Dendritic cell treated with granulocyte-macrophage colony-stimulating factor and Interleukin-4, amounts not matched to agents 40 ng/mL and 50 ng/mL, for 4 days (primary cell): ENCODE data around the gene TMEM41B.
A peak's percentile ranks its signal among the peaks of the same experiment; 100 is the strongest.
"Not testable (repeated sequence)": the region's sequence is repeated elsewhere in the genome, so short reads cannot be mapped to it uniquely, and the experiment has no call there.

Experiments used
- H3K27ac Mint-ChIP-seq: one replicate; pipeline ENCODE4 v1.8.0; 2022; ENCODE audit warnings: mild to moderate bottlenecking, mixed read lengths
- H3K27me3 Mint-ChIP-seq: one replicate; pipeline ENCODE4 v1.8.0; 2022; ENCODE audit warnings: mild to moderate bottlenecking, mixed read lengths
- H3K36me3 Mint-ChIP-seq: one replicate; pipeline ENCODE4 v1.8.0; 2022; ENCODE audit warnings: low read depth, mixed read lengths
- H3K4me1 Mint-ChIP-seq: one replicate; pipeline ENCODE4 v1.8.0; 2022; ENCODE audit warnings: low read depth, mixed read lengths
- H3K4me3 Mint-ChIP-seq: one replicate; pipeline ENCODE4 v1.8.0; 2022; ENCODE audit warnings: mild to moderate bottlenecking, moderate library complexity, mixed read lengths
- H3K9me3 Mint-ChIP-seq: one replicate; pipeline ENCODE4 v1.8.0; 2022; ENCODE audit warnings: mixed read lengths
- intact Hi-C: fragments of 100-400 bp; cut with micrococcal nuclease; formaldehyde crosslinking; loops from one replicate; pipeline ENCODE4 v1.15.0; 2022

Gene TMEM41B

DNA sequence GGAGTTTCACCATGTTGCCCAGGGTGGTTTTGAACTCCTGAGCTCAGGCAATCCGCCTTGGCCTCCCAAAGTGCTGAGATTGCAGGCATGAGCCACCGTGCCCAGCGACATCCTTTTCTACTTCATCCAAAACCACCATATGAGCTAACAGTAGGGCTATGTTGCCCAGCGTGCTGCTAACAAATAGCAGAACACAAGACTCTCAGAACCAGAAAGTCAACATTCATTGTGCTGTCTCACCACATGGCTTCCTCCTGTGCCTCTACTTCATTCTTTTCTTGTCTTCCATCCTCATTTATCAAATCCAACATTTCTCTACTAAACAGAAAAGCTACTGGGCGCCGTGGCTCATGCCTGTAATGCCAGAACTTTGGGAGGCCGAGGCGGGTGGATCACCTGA is 37.2 kb downstream of the TMEM41B start:
- peaks cover 20% of the 10 kb centered on the region for H3K4me1 Mint-ChIP-seq
- intact Hi-C loops: no loop called here
- no peak overlapping the region for H3K27ac Mint-ChIP-seq
- no peaks in the 10 kb centered on the region for H3K9me3 Mint-ChIP-seq
- H3K36me3 Mint-ChIP-seq: peaks cover 34% of the 10 kb centered on the region
- no peak overlapping the region for H3K4me3 Mint-ChIP-seq
- no peaks in the 10 kb centered on the region for H3K27me3 Mint-ChIP-seq

DNA sequence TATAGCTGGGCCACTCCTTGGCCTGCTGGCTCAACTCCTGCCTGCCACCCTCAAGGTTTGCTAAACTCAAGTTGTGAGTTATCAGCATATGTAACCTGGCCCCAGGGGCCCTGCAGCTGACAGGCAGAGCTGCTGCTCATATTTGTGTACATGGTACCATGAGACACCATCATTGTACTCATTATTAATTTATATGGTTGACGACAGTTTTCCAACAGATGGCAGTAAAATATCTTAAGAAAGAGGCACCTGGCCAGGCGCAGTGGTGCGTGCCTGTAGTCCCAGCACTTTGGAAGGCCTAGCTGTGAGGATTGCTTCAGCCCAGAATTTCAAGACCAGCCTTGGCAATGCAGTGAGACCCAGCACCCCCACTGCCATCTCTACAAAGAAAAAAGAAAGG is 37.8 kb downstream of the TMEM41B start:
- Mint-ChIP-seq H3K27me3 (no peaks in the 10 kb centered on the region), H3K27ac (no peak overlapping the region), H3K4me1 (peaks cover 20% of the 10 kb centered on the region), H3K9me3 (no peaks in the 10 kb centered on the region), H3K4me3 (no peak overlapping the region), H3K36me3 (peaks cover 31% of the 10 kb centered on the region)
- intact Hi-C loops: no loop called here

DNA sequence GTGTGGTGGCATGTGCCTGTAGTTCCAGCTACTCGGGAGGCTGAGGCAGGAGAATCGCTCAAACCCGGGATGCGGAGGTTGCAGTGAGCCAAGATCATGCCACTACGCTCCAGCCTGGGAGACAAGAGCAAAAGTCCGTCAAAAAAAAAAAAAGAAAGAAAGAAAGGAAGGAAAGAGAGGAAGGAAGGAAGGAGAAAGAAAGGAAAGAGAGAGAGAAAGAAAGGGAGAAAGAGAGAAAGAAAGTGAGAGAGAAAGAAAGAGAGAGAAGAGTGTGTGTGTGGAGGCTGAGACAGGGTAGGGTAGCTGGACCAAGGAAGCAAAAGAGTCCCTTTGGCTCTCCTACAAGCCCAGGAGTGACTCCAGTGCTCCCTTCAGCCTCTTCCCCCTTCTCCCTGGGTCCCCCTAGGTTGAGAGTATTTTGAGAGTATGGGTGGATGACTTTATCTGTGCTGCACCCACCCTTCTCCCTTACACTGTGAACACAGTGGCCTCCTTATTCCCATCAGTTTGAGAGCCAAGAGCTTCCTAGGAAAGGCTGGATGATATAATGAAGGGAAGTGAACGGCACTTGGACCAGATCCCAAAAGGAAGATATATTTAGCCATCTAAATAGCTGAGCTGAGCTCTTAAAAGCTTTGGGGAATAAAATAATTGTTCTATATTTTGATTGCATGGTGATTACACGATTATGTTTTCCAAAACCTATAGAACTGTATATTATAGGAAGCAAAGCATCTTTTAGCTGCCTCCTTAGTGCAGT is 39.7 kb downstream of the TMEM41B start:
- no peaks in the 10 kb centered on the region for H3K27me3 Mint-ChIP-seq
- H3K4me3 Mint-ChIP-seq: no peak overlapping the region
- peak overlapping the region; percentile 83 for H3K27ac Mint-ChIP-seq
- no peaks in the 10 kb centered on the region for H3K9me3 Mint-ChIP-seq
- peaks cover 20% of the 10 kb centered on the region for H3K4me1 Mint-ChIP-seq
- intact Hi-C loops: no loop called here
- peaks cover 16% of the 10 kb centered on the region for H3K36me3 Mint-ChIP-seq

DNA sequence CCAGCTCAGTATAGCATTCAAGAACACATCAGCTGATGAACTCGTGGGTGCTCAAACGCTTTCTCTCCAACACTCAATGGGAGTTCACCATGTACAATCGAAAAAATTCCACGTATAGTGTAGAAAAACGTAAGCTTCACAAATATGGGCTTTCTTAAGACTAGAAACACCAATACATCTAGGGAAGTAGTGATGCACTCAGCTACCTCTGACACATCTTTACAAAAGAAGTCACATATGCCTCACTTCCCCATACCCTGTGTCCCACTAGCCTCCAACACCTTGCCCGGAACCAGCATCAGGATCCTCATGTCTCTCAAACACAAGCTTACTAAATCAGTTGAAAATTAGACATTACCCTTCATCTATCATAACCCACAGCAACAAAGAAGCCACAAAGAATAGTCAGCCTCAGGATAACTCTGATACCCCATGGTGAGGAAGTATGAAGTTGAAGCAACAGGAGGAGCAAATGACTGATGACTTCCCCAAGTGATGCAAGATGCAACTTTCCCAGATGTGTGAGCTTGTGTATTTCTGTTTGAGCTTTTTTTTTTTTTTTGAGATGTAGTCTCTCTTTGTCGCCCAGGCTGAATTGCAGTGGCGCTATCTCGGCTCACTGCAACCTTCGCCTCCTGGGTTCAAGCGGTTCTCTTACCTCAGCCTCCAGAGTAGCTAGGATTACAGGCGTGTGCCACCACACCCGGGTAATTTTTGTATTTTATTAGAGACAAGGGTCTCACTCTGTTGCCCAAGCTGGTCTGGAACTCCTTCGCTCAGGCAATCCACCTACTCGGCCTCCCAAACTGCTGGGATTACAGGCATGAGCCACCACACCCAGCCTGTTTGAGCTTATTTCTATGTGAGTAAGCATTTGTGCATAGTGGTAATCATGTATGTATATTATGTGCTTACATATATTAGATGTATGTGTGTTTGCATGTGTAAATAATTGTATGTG is 40.7 kb downstream of the TMEM41B start:
- Mint-ChIP-seq H3K4me1 (peaks cover 20% of the 10 kb centered on the region), H3K9me3 (no peaks in the 10 kb centered on the region), H3K4me3 (no peak overlapping the region), H3K36me3 (peaks cover 6% of the 10 kb centered on the region), H3K27me3 (peaks cover 3% of the 10 kb centered on the region), H3K27ac (peak overlapping the region; percentile 83)
- intact Hi-C loops: loop anchor here (1.0 kb wide), 2 partner anchors 8 to 41 kb away; partner anchors contain the start of genes DENND5A and TMEM41B

DNA sequence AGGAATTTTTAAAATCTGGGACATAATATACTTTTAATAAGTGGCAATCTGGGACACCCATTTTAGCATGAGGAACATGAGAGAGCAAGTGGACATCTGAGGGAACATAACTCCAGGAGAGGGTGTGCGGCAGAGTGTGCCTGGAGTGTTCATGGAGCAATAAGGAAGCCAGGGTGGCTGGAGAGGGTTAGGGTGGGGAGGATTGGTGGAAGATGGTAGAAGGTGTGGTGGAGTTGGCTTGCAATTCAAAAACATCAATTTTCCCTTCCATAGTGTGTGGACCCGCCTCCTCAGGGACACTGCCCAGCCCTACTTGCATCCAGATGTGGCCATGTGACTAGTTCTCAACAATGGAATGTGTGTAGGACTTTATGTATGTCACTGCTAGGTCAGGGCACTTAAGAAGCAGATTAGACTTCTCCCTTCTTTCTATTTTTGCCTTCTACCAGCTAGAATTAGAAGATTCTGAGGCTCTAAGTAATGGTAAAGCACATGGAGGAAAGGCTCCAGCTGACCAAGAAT is 44.8 kb downstream of the TMEM41B start:
- H3K27me3 Mint-ChIP-seq: peaks cover 25% of the 10 kb centered on the region
- peaks cover 21% of the 10 kb centered on the region for H3K4me1 Mint-ChIP-seq
- H3K4me3 Mint-ChIP-seq: no peak overlapping the region
- intact Hi-C loops: no loop called here
- no peak overlapping the region for H3K27ac Mint-ChIP-seq
- H3K9me3 Mint-ChIP-seq: no peaks in the 10 kb centered on the region
- H3K36me3 Mint-ChIP-seq: peaks cover 9% of the 10 kb centered on the region

DNA sequence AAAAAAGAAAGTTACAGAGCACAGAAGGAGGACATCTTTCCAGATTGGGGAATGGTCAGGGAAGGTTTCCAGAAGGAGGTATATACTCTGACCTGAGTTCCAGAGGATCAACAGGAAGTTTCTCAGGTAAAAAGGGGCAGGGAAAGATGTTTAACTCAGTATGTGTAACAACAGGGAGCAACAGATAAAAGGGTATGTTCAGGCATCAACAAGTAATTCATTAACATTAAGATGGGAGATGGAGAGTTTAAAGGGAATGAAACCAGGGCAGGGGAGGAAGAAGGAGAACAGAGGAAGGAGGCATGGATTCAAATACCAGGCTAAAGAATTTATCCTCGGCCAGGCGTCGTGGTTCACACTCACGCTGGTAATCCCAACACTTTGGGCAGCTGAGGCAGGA is 46.7 kb downstream of the TMEM41B start:
- intact Hi-C loops: no loop called here
- Mint-ChIP-seq H3K36me3 (peaks cover 16% of the 10 kb centered on the region), H3K9me3 (no peaks in the 10 kb centered on the region), H3K4me3 (no peak overlapping the region), H3K4me1 (peaks cover 16% of the 10 kb centered on the region), H3K27ac (no peak overlapping the region), H3K27me3 (peaks cover 25% of the 10 kb centered on the region)

DNA sequence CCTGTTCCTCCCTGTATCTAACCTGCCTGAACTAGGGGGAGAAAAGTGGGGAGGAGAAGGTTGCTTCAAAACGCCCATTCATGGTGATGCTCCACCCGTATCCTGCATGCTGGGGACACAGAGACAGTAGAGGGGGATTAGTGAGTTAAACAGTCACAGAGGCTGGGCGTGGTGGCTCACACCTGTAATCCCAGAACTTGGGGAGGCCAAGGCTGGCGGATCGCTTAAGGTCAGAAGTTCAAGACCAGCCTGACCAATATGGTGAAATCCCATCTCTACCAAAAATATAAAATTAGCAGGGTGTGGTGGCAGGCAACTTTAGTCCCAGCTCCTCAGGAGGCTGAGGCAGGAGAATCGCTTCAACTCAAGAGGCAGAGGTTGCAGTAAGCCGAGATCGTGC is 47.5 kb downstream of the TMEM41B start:
- H3K27me3 Mint-ChIP-seq: peaks cover 25% of the 10 kb centered on the region
- H3K27ac Mint-ChIP-seq: no peak overlapping the region
- no peaks in the 10 kb centered on the region for H3K9me3 Mint-ChIP-seq
- H3K4me1 Mint-ChIP-seq: peaks cover 23% of the 10 kb centered on the region
- H3K36me3 Mint-ChIP-seq: peaks cover 17% of the 10 kb centered on the region
- intact Hi-C loops: no loop called here
- H3K4me3 Mint-ChIP-seq: no peak overlapping the region

DNA sequence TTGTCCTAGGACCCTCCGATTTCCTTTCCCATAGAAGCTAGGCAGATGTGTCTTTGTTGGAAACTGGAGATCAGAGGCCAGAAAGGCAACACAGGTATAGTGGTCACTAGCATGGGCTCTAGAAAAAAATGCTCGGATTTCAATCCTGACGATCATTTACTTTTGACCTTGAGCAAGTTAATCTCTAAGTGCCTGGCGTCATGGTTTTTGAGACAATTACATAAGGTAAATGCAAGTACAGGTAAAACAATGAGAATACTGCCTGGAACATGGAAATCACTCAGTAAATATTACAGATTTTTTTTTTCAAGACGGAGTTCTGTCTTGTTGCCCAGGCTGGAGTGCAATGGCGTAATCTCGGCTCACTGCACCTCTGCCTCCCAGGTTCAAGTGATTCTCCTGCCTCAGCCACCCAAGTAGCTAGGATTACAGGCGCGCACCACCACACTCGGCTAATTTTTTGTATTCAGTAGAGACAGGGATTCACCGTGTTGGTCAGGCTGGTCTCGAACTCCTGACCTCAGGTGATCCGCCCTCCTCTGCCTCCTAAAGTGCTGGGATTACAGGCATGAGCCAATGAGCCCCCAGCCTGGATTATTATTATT is 48.2 kb downstream of the TMEM41B start:
- Mint-ChIP-seq H3K27ac (peak overlapping the region; percentile 96), H3K9me3 (no peaks in the 10 kb centered on the region), H3K4me1 (peaks cover 30% of the 10 kb centered on the region), H3K4me3 (peak overlapping the region; percentile 82), H3K27me3 (peaks cover 25% of the 10 kb centered on the region), H3K36me3 (peaks cover 24% of the 10 kb centered on the region)
- intact Hi-C loops: no loop called here

DNA sequence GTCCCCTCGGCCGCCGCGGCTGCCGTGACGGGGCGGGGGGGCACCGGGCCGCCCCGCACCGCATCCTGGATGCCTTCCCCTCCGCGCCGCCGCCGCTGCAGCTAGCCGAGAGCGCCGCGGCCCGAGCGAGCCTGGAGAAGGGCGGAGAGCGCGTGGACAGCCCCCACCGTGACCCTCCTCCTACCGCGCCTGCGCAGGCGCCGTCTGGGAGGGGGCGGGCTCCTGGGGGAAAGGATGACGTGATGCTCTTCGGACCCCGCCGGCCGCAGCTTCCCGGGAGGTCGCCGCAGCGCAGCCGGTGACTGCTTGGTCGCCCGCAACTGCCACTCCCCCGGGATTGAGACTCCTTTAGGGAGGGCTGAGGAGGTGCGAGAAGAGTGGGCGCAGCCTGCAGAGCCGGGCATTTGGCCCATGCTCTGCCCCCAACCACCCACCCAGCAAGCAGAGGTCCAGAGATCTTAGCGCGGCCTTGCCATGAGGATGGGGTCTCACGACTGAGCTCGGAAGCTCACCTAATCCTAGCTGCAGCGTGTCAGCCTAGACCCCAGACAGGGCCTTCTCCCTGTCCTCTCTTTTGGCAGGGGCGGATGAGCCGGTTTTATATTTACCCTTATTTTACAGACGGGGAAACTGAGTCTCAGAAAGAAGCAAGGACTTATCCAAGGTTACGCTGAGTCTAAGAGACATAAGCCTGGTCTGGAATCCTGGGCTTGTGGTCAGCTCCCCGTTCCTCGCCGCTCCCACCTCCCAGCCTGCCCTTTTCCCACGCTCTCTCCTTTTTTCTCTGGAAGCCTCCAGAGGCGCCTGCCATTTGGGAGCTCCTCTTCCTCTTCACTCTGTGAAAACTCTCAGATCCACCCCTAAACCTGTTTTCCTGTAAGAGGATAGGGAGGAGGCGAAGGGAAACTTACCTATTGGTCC is 48.9 kb downstream of the TMEM41B start, which contains the start of gene DENND5A:
TSS of gene DENND5A (minus strand) at position 140 of the 921 bp plus-strand sequence. CDS start 281 bp downstream, outside the sequence.
- Mint-ChIP-seq H3K9me3 (no peaks in the 10 kb centered on the region), H3K27me3 (peaks cover 25% of the 10 kb centered on the region), H3K4me3 (peak within 1 kb of the TSS; percentile 84), H3K4me1 (peaks cover 38% of the 10 kb centered on the region), H3K36me3 (peaks cover 26% of the 10 kb centered on the region), H3K27ac (peak within 1 kb of the TSS; percentile 96)
- intact Hi-C loops: loop anchor here (1.0 to 2.0 kb wide), 2 partner anchors 8 to 49 kb away; partner anchors contain the start of gene TMEM41B

DNA sequence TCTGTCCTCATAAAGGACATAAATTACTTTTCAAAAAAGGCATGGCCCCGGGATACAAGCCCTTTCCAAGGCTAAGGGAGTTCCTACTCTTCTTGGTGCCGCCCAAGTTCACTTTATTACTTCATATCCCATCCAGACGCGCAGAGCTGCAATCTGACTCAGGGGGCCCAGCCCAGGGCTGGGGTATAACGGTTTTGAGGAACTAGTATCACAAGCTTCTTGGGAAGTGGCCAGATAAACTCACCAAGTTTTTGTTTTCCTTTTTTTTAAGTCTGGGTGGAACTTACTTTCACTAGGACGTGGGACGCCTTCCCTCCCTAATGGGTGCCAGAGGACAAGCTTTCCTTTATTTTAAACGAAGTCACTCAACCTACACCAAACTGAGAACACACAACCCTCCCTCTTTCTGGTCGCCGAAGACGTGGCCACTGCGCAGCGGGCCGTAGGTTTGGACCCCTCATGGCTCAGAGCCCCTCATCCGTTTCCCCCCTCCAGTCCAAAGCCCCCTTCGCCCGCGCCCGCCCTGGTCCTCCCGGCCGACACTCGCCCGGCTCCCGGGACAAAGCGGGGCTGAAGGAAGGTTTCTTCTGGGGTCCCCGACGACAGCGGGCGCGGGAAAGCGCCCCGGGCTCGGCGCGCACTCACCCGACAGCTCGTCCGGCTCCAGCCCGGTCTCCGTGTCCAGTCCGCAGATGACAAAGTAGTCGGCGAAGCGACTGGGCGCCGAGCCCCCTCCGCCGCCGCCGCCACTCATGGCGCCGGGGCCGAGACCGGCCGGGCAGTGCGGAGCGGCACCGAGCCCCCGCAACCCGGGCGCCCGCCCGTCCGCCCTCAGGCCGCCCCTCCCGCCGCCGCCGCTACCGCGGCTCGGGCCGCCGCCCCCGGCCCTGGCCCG is 49.8 kb downstream of the TMEM41B start:
- intact Hi-C loops: loop anchor here (1.0 to 5.0 kb wide), 4 partner anchors 9 to 198 kb away; partner anchors contain the start of genes TMEM41B and ZNF143
- peaks cover 26% of the 10 kb centered on the region for H3K36me3 Mint-ChIP-seq
- peaks cover 44% of the 10 kb centered on the region for H3K4me1 Mint-ChIP-seq

DNA sequence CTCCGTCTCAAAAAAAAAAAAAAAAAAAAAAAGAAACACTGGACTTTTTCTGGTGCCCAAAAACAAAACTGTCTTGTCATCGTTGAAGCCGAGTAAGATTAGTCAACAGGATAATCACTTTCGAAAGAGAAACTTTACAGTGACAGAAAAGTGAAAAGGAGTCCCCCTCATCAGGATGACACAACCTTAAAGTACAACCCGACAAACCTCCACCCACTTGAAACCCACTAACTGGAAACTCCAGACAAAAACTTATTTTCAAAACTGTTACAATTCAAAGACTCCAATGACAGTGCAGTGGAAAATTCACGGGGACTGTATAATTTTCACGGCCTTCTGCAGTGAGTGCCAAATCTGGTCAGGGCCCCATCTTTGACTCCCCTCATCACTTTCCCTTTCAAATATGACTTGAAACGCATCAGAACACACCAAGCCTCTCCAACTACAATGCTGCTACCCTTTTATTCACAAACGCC is 50.5 kb downstream of the TMEM41B start:
- Mint-ChIP-seq H3K4me3 (peak overlapping the region; percentile 84), H3K27me3 (peaks cover 22% of the 10 kb centered on the region), H3K9me3 (no peaks in the 10 kb centered on the region), H3K4me1 (peaks cover 44% of the 10 kb centered on the region), H3K36me3 (peaks cover 26% of the 10 kb centered on the region), H3K27ac (peak overlapping the region; percentile 96)
- intact Hi-C loops: loop anchor here (2.0 to 5.0 kb wide), 3 partner anchors 51 to 198 kb away; partner anchors contain the start of genes TMEM41B and ZNF143

More for the DNA sequence above, 49.8 kb downstream of the TMEM41B start:
- Mint-ChIP-seq H3K9me3 (no peaks in the 10 kb centered on the region), H3K4me3 (peak overlapping the region; percentile 84), H3K27ac (peak overlapping the region; percentile 96), H3K27me3 (peaks cover 25% of the 10 kb centered on the region)

DNA sequence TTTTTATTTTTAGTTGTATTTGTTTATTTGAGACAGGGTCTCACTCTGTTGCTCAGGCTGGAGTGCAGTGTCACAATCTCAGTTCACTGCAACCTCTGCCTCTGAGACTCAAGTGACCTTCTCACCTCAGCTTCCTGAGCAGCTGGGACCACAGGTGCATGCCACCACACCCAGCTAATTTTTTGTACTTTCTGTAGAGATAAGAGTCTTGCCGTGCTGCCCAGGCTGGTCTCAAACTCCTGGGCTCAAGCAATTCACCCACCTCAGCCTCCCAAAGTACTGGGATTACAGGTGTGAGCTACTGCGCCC is 53.6 kb downstream of the TMEM41B start:
- H3K27me3 Mint-ChIP-seq, H3K27ac Mint-ChIP-seq, H3K4me3 Mint-ChIP-seq, H3K9me3 Mint-ChIP-seq: not testable (repeated sequence)
- H3K36me3 Mint-ChIP-seq: peaks cover 44% of the 10 kb centered on the region
- H3K4me1 Mint-ChIP-seq: peaks cover 41% of the 10 kb centered on the region
- intact Hi-C loops: loop anchor here (5.0 kb wide), 2 partner anchors 102 to 202 kb away; partner anchors contain the start of gene ZNF143
